BLaER1 (cell line): ENCODE results near the gene AWAT2.

ENCODE experiments used
- H3K27ac ChIP-seq: shearing (Covaris generic); formaldehyde crosslinking; 2 replicates; pipeline ENCODE4 v1.8.1; 2022
- H3K27me3 ChIP-seq: shearing (Covaris generic); formaldehyde crosslinking; 2 replicates; pipeline ENCODE4 v1.8.1; 2022
- H3K36me3 ChIP-seq: shearing (Covaris generic); formaldehyde crosslinking; 2 replicates; pipeline ENCODE4 v1.8.1; 2022
- H3K4me1 ChIP-seq: shearing (Covaris generic); formaldehyde crosslinking; 2 replicates; pipeline ENCODE4 v1.8.1; 2022
- H3K4me2 ChIP-seq: shearing (Covaris generic); formaldehyde crosslinking; 2 replicates; pipeline ENCODE4 v1.8.1; 2022
- H3K4me3 ChIP-seq: shearing (Covaris generic); formaldehyde crosslinking; 2 replicates; pipeline ENCODE4 v1.8.1; 2022
- H3K9ac ChIP-seq: shearing (Covaris generic); formaldehyde crosslinking; 2 replicates; pipeline ENCODE4 v1.8.1; 2022
- H3K9me3 ChIP-seq: shearing (Covaris generic); formaldehyde crosslinking; 2 replicates; pipeline ENCODE4 v1.8.1; 2022
- H4K20me1 ChIP-seq: shearing (Covaris generic); formaldehyde crosslinking; 2 replicates; pipeline ENCODE4 v1.8.1; 2022
- Cebpa-rat ChIP-seq: shearing (Covaris generic); IDR thresholded peaks from 2 replicates; pipeline ENCODE4 v1.8.1; 2022

Gene AWAT2

DNA sequence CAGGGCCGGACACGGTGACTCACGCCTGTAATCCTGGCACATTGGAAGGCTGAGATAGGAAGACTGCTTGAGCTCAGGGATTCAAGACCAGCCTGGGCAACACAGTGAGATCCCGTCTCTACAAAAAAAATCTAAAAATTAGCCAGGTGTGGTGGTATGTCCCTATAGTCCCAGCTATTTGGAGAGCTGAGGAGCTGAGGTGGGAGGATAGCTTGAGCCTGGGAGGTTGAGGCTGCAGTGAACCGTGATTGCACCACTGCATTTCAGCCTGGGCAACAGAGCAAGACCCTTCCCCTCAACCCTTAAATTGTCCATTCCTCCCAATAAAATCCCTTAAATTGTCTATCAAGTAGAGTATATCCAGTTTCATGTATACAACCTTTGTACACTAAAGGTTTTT is 29.6 kb upstream of the AWAT2 start:
- Histone ChIP-seq H3K4me3 (no peak overlapping the region), H3K4me2 (no peak overlapping the region), H4K20me1 (no peaks in the 10 kb centered on the region), H3K27ac (no peak overlapping the region), H3K4me1 (no peaks in the 10 kb centered on the region), H3K9ac (no peak overlapping the region), H3K27me3 (peaks cover 78% of the 10 kb centered on the region), H3K9me3 (peaks cover 20% of the 10 kb centered on the region), H3K36me3 (no peaks in the 10 kb centered on the region)
- TF ChIP-seq Cebpa-rat: no peak

DNA sequence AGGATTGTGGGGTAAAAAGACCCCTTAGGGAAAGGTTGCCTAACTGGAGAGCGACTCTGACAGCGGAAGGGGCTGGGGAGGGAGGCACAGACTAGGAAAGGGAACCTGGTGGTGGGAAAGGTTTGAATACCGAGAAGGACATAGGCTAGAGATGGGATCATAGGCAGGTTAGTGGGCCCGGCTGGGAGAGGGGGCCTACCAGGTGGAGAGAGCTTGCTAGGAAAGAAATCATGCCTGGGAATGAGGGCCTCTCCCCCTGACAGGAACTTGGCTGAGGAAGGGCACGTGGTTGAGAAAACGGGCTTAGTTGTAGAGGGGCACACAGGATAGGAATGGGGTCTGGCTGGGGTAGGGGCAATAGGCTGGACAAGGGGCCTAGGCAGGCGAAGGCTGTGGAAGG is 16.9 kb upstream of the AWAT2 start:
- H3K9me3 ChIP-seq: peaks cover 17% of the 10 kb centered on the region; the same call in 1 of the 2 replicates
- TF ChIP-seq Cebpa-rat: no peak
- no peaks in the 10 kb centered on the region for H3K4me1 ChIP-seq
- no peaks in the 10 kb centered on the region for H4K20me1 ChIP-seq
- H3K27ac ChIP-seq: no peak overlapping the region
- no peak overlapping the region for H3K9ac ChIP-seq
- no peaks in the 10 kb centered on the region for H3K36me3 ChIP-seq
- no peak overlapping the region for H3K4me3 ChIP-seq
- no peak overlapping the region for H3K4me2 ChIP-seq
- H3K27me3 ChIP-seq: peaks cover 65% of the 10 kb centered on the region

DNA sequence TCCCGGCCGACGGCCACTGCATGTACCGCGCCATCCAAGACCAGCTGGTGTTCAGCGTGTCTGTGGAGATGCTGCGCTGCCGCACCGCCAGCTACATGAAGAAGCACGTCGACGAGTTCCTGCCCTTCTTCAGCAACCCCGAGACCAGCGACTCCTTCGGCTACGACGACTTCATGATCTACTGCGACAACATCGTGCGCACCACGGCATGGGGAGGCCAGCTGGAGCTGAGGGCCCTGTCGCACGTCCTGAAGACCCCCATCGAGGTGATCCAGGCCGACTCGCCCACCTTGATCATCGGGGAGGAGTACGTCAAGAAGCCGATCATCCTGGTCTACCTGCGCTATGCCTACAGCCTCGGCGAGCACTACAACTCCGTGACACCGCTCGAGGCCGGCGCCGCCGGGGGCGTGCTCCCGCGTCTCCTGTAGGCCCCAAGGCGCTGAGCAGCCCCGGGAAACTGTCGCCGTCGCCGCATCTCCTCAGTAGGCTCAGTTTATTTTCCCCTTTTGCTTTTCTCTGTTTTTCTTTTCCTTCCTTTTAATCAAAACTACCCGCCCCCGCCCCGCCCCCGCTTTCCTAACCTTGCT is 13.3 kb upstream of the AWAT2 start:
- H3K4me2 ChIP-seq: no peak overlapping the region
- TF ChIP-seq Cebpa-rat: no peak
- H4K20me1 ChIP-seq: no peaks in the 10 kb centered on the region
- H3K36me3 ChIP-seq: no peaks in the 10 kb centered on the region
- peaks cover 18% of the 10 kb centered on the region; the same call in 1 of the 2 replicates for H3K9me3 ChIP-seq
- H3K4me3 ChIP-seq: no peak overlapping the region
- H3K27ac ChIP-seq: no peak overlapping the region
- H3K27me3 ChIP-seq: peaks cover 48% of the 10 kb centered on the region
- H3K4me1 ChIP-seq: no peaks in the 10 kb centered on the region
- H3K9ac ChIP-seq: no peak overlapping the region

DNA sequence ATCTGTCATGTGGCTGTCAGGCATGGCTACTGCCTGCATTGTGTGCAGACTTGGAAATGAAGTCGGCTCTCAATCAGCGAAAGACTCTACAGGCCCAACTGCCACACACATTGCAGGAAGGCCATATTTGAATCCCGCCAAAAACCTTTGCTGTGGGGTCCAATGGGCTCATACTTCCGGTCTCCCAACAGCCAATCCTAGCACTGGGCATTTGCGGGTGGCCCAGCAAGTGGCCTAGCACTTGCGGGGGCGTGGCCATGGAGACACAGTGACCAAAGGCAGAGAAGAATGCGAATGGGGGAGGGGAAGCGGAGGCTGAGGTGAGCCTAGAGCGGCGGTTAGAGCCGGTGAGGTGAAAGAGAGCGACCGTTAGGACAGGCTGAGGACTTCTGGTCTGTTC is 12.3 kb upstream of the AWAT2 start, which contains the start of gene OTUD6A:
Gene OTUD6A, plus strand, starts transcription at position 382 of the 400 bp plus-strand sequence. CDS start 68 bp downstream, outside the sequence.
- H3K27ac ChIP-seq: no peak within 1 kb of the TSS
- no peak within 1 kb of the TSS for H3K4me3 ChIP-seq
- no peak within 1 kb of the TSS for H3K4me2 ChIP-seq
- H3K36me3 ChIP-seq: no peaks in the 10 kb centered on the region
- no peaks in the 10 kb centered on the region for H4K20me1 ChIP-seq
- no peak within 1 kb of the TSS for H3K9ac ChIP-seq
- peaks cover 47% of the 10 kb centered on the region for H3K27me3 ChIP-seq
- TF ChIP-seq Cebpa-rat: no peak
- peaks cover 18% of the 10 kb centered on the region; the same call in 1 of the 2 replicates for H3K9me3 ChIP-seq
- H3K4me1 ChIP-seq: no peaks in the 10 kb centered on the region

DNA sequence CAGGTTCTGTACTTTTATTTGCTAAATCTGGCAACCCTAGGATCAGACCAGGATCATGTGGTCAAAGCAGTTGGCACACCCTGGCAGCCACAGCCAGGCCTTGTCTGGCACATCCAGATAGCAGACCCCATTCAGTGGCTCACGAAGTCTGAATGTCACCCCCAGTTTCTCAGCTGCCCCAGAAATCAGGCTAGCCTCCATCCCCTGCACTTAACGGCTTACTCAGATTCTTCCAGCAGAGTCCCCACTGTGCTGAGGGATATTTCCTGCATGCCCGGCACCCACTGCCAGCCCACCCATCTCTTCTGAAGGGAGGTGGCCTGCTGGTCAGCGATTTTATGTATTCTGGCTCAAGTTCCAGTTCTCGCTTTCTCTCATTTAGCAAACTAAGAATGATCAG is 4.7 kb upstream of the AWAT2 start:
- Histone ChIP-seq H3K36me3 (no peaks in the 10 kb centered on the region), H3K4me2 (no peak overlapping the region), H4K20me1 (no peaks in the 10 kb centered on the region), H3K9me3 (no peaks in the 10 kb centered on the region), H3K9ac (no peak overlapping the region), H3K27ac (no peak overlapping the region), H3K4me3 (no peak overlapping the region), H3K4me1 (no peaks in the 10 kb centered on the region), H3K27me3 (peaks cover 88% of the 10 kb centered on the region)
- TF ChIP-seq Cebpa-rat: no peak

DNA sequence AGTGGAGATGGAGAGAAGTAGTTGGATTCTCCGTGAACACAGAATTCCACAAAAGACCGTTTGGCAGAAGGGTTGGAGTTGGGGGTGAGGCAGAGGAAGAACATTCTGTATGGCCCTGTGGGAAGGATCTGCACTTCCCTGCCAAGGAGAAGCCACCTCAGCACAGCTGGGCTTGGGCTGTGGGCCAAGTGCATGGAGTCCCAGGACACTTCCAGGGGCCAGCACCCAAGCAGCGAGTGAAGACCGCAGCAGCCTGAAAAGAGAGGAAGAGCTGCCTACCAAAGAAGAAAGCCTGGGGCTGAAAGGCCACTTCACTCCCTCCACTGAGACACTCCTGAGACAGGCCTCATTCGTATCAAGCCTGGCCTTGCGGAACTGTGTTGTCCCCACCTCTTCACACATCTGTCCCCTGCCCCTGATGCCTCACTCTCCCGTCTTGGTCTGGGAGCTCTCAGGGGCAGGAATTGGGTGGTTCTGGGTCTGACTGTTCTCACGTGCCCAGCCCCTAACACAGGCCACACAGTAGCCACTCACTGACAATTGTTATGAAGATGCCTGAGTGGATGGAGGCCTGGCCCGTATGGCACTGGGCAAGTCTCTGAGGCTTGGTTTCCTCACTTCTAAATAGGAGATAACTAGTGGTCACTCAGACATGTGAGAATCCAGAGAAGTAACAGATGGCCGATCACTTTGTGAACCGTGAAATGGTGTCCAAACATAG is 3.3 kb upstream of the AWAT2 start:
- Histone ChIP-seq H3K4me2 (no peak overlapping the region), H3K9me3 (no peaks in the 10 kb centered on the region), H3K4me3 (no peak overlapping the region), H3K9ac (no peak overlapping the region), H3K4me1 (no peaks in the 10 kb centered on the region), H3K36me3 (no peaks in the 10 kb centered on the region), H3K27ac (no peak overlapping the region), H3K27me3 (peaks cover 94% of the 10 kb centered on the region), H4K20me1 (no peaks in the 10 kb centered on the region)
- TF ChIP-seq Cebpa-rat: no peak

DNA sequence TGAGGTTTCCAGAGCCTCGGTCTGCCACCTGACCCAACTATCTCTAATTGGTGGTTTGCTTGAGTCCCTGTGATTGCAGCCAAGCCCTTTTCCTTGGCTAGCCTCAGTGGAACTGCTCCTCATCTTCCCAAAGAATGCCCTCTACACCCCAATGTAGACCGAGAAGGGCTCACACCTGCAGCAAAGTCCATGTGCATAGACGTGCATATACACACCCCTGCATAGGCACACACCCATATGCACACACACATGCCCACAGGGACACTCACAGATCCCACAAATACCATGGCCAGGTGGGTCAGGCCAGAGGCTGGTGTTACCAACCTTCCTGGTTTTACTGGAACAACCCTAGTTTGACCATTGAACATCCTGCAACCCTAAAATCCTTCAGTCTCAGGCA is 332 bp downstream of the AWAT2 start:
- no peak for TF ChIP-seq Cebpa-rat
- Histone ChIP-seq H3K27me3 (peaks cover 89% of the 10 kb centered on the region), H4K20me1 (no peaks in the 10 kb centered on the region), H3K4me3 (no peak overlapping the region), H3K9me3 (no peaks in the 10 kb centered on the region), H3K36me3 (no peaks in the 10 kb centered on the region), H3K27ac (no peak overlapping the region), H3K4me1 (no peaks in the 10 kb centered on the region), H3K4me2 (no peak overlapping the region), H3K9ac (no peak overlapping the region)

DNA sequence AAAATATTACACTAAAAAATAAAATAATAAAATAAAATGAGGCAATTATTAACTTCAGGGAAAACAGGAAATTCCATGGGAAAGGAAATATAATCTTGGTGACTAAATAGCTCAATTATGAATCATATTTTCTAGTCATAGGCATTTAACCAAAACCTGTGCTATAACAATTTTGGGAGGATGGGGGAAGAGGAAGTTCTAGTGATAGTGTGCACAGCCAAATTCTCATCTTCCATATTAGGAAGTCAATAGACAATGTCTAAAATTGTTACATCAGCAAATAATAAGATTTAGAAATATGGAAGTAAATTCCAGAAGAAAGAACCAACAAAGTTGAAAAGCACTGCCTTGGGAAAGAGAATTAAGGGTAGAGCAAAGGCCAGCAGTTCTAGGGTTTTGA is 2.8 kb downstream of the AWAT2 start:
- TF ChIP-seq Cebpa-rat: no peak
- no peak overlapping the region for H3K4me2 ChIP-seq
- no peak overlapping the region for H3K9ac ChIP-seq
- no peaks in the 10 kb centered on the region for H3K36me3 ChIP-seq
- no peaks in the 10 kb centered on the region for H3K9me3 ChIP-seq
- H3K4me1 ChIP-seq: no peaks in the 10 kb centered on the region
- no peaks in the 10 kb centered on the region for H4K20me1 ChIP-seq
- no peak overlapping the region for H3K27ac ChIP-seq
- peaks cover 90% of the 10 kb centered on the region for H3K27me3 ChIP-seq
- no peak overlapping the region for H3K4me3 ChIP-seq

DNA sequence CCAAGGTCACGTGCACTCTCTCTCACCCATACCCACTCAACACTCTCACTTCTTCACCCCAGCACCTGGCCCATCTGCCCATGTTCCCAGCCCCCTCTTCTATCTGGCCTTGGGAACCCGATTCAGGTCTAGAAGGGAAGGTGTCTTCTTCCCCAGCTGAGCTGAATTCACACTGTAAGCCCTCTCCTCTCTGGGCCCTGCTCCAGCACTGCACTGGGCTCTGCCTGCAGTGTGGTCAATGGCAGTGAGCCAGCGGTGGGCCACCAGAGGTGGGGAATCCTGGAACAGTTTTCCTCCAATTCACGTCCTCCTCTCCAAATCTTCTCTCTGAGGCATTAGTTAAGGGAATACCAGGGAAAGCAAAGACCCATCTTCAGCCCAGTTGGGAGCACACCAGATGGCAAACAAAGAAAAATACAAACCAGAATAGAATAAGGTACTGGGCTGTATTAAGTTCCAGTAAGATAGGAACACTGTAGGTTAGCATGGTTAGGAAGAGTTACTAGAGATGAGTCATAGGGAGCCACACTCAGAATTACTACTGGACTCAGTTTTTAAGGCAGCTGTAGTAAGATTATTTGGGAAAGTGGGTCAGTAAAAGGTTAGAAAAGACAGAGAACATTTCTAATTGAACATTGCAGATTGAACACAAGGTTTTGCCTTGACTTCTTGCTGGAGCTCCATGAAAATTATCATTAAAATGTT is 5.0 kb downstream of the AWAT2 start:
- Histone ChIP-seq H3K9me3 (no peaks in the 10 kb centered on the region), H4K20me1 (no peaks in the 10 kb centered on the region), H3K4me1 (no peaks in the 10 kb centered on the region), H3K4me3 (no peak overlapping the region), H3K4me2 (no peak overlapping the region), H3K27me3 (peaks cover 94% of the 10 kb centered on the region), H3K9ac (no peak overlapping the region), H3K27ac (no peak overlapping the region), H3K36me3 (no peaks in the 10 kb centered on the region)
- TF ChIP-seq Cebpa-rat: no peak

DNA sequence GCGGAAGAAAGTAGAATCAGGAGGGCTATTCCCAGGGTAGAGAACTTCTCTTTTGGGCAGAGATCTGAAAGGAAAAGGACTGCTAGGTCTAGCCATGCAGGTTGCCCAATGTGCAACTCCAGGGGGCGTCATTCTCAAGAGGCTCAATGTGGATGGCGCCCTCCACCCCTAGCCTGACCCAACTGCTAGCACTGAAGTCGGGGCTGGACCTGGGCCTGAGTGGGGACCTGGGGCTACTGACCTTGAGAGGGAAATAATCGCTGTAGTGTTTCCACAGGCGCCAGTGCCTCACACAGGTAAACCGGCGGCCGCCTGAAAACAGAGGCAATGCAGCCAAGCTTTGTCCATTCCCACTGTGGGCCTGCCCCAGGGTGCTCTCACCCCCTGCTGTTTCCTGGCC is 6.1 kb downstream of the AWAT2 start:
- no peak overlapping the region for H3K4me2 ChIP-seq
- no peak for TF ChIP-seq Cebpa-rat
- H4K20me1 ChIP-seq: no peaks in the 10 kb centered on the region
- peaks cover 92% of the 10 kb centered on the region for H3K27me3 ChIP-seq
- H3K4me1 ChIP-seq: no peaks in the 10 kb centered on the region
- no peak overlapping the region for H3K27ac ChIP-seq
- H3K4me3 ChIP-seq: no peak overlapping the region
- no peak overlapping the region for H3K9ac ChIP-seq
- no peaks in the 10 kb centered on the region for H3K36me3 ChIP-seq
- H3K9me3 ChIP-seq: no peaks in the 10 kb centered on the region
